ENCODE data around the gene LARP1B. TPM values are rescaled to one million over a fixed set of nuclear protein-coding genes. Genes with fewer than 3 reads are reported as not detected.
A peak's percentile ranks its signal among the peaks of the same experiment; 100 is the strongest.
"Not testable (repeated sequence)": the region's sequence is repeated elsewhere in the genome, so short reads cannot be mapped to it uniquely, and the experiment has no call there.

The LARP1B gene
- polyA plus RNA-seq, 3 donors: 21.0 to 25.4 (median 23.0) TPM

DNA sequence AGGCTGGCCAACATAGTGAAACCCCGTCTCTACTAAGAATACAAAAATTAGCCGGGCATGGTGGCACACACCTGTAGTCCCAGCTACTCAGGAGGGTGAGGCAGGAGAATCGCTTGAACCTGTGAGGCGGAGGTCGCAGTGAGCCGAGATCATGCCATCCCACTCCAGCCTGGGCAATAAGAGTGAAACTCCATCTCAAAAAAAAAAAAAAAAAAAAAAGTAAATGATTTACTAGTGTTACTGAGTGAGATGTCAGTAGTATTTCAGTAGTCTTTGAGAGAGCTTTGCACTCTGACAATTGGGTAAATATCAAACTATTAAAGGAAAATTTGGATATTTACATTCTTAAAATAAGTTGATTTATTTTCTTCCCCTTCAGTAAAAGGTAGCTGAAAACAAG is 34.2 kb downstream of the LARP1B start:
- DNase-seq (ENCODE audit: extremely low read depth in 1 of 11, low read depth in 9 of 11, low spot score in 4 of 11): not testable (repeated sequence)

DNA sequence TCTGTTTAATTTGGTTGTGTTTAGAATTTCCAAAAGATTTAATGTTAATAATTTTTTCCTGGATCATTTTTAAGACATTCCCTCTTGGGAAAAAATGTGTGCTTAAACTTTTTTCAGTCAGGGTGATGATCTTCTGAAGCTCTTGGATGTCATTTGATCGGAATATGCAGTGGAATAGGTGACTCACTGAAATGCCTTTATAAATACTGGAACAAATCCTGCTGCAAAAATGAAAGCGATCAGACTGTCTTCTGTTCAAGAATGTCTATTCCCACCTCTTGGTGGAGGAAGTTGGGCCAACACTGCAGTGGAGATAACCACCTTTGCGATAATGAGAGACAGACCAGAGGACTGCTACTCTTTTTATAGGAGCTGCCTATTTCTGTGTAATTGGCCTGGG is 46.7 kb downstream of the LARP1B start:
- DNase-seq (ENCODE audit: extremely low read depth in 1 of 11, low read depth in 9 of 11, low spot score in 4 of 11): no peak

DNA sequence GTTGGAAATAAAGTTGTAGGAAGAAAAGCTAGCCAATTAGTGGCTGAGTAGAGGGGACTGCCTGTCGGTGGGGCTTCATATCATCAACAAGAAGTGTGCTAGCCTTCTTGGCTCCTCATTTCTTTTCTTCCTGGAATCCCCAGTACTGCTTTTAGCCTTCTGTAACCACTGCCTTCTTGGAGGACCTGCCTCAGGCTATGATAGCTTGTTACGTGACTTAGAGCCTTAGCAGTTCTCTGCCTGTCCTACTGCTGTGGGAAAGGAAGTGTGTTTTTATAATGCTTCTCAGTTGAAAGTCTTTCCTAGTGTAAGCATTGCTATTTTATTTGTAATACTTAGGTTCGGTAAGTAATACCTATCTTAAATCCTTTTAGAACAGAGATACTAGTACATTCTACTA is 61.9 kb downstream of the LARP1B start:
- DNase-seq (ENCODE audit: extremely low read depth in 1 of 11, low read depth in 9 of 11, low spot score in 4 of 11): no peak

DNA sequence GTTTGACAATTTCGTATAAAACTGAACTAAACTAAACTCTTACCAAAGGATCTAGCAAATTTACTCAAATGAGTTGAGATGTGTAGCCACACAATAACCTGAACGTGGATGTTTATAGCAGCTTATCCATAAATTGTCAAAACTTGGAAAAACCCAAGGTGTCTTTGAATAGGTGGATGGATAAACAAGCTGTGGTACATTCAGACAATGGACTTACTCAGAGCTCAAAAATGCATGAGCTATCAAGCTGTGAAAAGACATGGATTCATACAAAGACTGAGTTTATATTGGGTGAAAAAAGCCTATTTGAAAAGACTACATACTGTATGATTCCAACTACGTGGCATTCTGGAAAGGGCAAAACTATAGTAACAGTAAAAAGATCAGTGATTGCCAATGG is 69.5 kb downstream of the LARP1B start:
- DNase-seq (ENCODE audit: extremely low read depth in 1 of 11, low read depth in 9 of 11, low spot score in 4 of 11): no peak

DNA sequence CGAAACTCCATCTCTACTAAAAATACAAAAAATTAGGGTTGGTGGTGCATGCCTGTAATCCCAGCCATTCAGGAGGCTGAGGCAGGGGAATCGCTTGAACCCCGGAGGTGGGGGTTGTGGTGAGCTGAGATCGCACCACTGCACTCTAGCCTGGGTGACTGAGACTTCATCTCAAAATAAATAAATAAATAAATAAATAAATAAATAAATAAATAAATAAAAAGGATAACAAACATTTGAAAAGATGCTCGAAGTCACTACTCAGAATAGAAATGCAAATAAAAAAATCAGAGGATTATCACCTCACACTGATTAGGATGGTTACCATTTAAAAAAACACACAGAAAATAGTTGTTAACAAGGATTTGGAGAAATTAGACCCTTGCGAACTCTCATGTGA is 73.8 kb downstream of the LARP1B start:
- no peak for DNase-seq (ENCODE audit: extremely low read depth in 1 of 11, low read depth in 9 of 11, low spot score in 4 of 11)

DNA sequence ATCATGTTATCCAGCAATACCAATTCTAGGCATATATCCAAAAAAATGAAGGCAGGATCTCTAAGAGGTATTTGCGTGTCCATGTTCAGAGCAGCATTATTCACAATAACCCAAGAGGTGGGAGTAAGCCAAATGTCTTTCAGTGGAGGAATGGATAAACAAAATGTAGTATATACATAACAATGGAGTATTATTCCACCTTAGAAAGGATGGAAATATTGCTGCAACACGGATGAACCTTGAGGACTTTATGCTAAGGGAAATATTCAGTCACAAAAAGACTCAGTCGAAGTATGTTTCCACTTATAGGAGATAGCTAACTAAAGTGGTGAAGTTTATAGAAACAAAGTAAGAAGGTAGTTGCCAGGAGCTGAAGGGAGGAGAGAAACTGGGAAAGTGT is 74.3 kb downstream of the LARP1B start:
- no peak for DNase-seq (ENCODE audit: extremely low read depth in 1 of 11, low read depth in 9 of 11, low spot score in 4 of 11)

DNA sequence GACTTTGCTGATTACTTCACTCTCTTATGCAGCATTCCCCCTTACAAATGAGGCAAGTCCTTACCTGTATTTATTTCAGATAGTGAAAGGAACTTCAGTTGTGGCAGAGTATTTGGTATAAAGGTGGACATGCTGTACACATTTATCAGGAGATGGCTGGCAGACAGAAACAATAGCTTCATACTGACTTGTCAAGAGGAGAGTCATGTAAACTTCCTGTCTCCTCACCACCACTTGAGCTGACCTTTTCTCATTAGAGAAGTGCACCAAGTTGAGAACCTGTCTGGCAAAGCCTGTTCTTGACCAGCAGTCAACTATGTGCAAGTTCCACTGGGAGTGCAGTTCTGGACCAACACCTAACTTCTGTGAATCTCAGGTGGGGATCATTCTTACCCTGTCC is 80.8 kb downstream of the LARP1B start:
- DNase-seq (ENCODE audit: extremely low read depth in 1 of 11, low read depth in 9 of 11, low spot score in 4 of 11): no peak

DNA sequence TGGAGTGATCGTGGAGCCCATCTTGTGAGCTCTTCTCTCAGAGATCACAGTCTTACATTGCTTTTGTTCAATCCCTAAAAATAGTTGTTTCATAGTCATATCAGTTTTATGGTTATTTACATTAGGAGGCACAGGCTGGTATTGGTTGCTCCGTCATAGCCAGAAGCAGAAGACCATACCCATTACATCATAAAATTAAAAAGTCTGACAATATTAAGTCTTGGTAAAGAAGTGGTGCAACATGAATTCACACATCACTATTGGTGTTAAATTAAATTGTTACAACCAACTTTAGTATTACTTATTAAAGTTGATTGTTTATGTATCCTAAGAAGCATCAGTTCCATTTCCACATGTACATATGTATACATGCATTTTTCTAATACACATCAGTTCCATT is 84.6 kb downstream of the LARP1B start:
- no peak for DNase-seq (ENCODE audit: extremely low read depth in 1 of 11, low read depth in 9 of 11, low spot score in 4 of 11)

DNA sequence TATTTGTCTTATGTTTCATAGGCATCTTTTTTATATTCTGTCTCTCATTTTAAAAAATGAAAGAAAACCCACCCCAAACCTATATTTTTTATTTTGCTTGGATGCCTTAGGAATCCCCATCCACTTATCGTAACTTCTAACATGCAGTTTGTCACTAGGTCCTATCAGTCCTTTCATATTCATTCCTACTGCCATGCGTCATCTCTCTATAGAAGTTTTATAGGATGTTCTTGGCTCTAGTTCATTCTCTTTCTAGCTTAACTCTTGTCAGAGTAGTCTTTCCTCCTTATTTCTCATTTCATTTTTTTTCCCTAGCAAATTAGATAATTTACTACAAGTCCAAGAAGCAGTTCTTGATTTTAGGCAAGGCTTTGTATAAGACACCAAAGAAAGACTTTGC is 92.7 kb downstream of the LARP1B start:
- DNase-seq (ENCODE audit: extremely low read depth in 1 of 11, low read depth in 9 of 11, low spot score in 4 of 11): peak in 4 of 11 donors; percentile 3 to 11 (median 4)

DNA sequence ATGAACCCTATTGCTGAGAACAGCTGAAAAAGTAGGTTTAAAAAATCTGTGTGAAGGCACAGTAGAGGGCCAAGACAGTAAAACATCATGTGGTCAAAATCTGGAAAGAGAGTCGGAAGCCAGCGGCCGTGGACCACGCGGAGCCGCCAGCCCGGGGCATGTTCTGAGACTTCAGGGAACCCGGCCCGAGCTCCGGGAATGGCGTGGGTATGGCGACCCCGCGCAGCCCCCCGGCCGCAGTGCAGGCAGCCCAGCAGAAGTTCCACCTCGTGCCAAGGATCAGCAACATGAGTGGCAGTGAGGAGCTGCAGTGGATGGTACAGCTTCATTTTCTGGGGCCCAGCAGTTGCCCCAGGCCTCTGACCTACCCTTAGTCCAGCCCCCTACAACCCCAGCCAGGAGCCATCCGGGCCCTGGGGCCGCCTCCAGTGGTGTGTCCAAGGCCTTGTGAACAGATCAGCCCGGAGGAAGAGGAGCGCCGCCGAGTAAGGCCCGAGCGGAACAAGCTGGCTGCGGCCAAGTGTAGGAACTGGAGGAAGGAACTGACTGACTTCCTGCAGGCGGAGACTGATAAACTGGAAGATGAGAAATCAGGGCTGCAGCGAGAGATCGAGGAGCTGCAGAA is 94.2 kb downstream of the LARP1B start:
- DNase-seq (ENCODE audit: extremely low read depth in 1 of 11, low read depth in 9 of 11, low spot score in 4 of 11): no peak

DNA sequence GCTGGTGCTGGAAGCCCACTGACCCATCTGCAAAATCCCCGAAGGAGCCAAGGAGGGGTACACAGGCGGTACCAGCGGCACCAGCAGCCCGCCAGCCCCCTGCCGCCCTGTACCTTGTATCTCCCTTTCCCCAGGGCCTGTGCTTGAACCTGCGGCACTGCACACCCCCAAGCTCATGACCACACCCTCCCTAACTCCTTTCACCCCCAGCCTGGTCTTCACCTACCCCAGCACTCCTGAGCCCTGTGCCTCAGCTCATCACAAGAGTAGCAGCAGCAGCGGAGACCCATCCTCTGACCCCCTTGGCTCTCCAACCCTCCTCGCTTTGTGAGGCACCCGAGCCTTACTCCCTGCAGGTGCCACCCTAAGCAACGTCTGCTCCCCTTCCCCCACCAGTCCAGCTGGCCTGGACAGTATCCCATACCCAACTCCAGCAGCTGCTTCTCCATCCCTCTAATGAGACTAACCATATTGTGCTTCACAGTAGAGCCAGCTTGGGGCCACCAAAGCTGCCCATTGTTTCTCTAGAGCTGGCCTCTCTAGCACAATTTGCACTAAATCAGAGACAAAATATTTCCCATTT is 94.9 kb downstream of the LARP1B start:
- no peak for DNase-seq (ENCODE audit: extremely low read depth in 1 of 11, low read depth in 9 of 11, low spot score in 4 of 11)

DNA sequence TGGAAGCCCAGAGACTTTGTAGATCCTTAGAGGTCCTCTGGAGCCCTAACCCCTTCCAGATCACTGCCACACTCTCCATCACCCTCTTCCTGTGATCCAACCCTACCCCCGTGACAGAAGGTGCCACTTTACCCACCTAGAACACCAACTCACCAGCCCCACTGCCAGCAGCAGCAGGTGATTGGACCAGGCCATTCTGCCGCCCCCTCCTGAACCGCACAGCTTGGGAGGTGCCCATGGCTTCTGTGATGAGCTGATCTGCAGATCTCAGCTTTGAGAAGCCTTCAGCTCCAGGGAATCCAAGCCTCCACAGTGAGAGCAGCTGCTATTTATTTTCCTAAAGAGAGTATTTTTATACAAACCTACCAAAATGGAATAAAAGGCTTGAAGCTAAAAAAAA is 95.4 kb downstream of the LARP1B start:
- not testable (repeated sequence) for DNase-seq (ENCODE audit: extremely low read depth in 1 of 11, low read depth in 9 of 11, low spot score in 4 of 11)

DNA sequence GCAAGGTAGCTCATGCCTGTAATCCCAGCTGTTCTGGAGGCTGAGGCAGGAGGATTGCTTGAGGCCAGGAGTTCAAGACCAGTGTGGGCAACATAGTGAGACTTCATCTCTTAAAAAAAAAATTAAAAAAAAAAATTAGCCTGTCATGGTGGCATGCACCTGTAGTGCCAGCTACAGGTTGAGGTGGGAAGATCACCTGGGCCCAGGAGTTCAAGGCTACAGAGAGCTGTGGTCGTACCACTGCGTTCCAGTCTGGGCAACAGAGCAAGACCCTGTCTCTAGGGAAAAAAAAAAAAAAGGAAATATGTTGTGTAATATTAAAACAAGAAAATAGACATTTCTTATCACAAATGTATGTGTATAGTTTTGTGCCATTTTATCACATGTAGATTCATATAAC is 97.8 kb downstream of the LARP1B start:
- no peak for DNase-seq (ENCODE audit: extremely low read depth in 1 of 11, low read depth in 9 of 11, low spot score in 4 of 11)

DNA sequence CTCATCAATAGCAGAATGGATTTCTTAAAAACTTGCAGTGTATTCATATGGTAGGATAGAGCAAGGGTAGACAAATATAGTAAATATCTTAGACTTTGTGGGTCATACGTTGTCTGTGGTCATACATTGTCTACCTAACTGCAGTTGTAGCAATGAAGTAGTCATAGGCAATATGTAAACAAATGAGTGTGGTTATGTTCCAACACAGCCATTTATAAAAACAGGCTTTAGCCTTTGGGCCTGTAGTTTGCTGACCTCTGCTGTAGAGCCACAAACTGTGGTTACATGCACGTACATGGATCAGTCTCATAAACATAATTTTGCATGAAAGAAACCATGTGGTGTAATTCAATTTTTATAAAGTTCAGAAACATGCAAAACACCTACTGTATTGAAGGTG is 98.9 kb downstream of the LARP1B start:
- no peak for DNase-seq (ENCODE audit: extremely low read depth in 1 of 11, low read depth in 9 of 11, low spot score in 4 of 11)

DNA sequence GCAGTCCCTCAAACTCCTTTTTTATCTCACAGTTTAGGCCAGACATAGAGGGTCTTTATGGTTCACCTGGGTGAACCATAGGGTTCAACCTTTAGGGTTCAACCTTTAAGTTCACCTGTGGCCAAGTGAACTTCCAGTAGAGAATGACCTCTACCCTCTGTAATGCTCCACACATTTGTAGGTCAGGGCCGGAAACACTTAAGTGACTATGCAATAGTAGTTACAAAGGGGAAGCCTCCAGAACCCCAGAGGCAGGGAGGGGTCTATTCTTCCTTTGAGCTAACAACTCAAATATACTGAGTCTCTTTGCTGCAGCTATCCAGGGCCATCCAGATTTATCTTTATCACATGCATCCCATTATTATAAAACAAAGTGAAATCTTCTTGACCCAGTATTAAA is 100.0 kb downstream of the LARP1B start:
- DNase-seq (ENCODE audit: extremely low read depth in 1 of 11, low read depth in 9 of 11, low spot score in 4 of 11): no peak

DNA sequence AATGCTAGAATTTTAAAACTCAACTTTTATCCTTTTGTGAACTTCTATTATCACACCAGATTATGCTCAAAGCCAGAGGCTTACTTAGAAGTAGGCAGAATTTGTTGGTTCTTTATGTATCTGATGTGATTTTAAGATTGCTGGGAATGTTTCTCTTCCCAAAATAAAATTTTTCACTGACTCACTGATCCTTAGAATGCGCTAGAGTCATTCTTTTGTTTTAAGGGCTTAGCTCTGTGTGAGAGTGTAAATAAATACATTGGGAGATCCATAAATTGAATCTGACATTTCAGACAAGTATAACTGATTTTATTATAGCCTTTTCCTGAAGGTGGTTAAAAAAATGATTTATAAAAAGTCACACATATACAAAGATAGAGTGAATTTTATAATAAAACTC is 101.3 kb downstream of the LARP1B start:
- DNase-seq (ENCODE audit: extremely low read depth in 1 of 11, low read depth in 9 of 11, low spot score in 4 of 11): no peak

DNA sequence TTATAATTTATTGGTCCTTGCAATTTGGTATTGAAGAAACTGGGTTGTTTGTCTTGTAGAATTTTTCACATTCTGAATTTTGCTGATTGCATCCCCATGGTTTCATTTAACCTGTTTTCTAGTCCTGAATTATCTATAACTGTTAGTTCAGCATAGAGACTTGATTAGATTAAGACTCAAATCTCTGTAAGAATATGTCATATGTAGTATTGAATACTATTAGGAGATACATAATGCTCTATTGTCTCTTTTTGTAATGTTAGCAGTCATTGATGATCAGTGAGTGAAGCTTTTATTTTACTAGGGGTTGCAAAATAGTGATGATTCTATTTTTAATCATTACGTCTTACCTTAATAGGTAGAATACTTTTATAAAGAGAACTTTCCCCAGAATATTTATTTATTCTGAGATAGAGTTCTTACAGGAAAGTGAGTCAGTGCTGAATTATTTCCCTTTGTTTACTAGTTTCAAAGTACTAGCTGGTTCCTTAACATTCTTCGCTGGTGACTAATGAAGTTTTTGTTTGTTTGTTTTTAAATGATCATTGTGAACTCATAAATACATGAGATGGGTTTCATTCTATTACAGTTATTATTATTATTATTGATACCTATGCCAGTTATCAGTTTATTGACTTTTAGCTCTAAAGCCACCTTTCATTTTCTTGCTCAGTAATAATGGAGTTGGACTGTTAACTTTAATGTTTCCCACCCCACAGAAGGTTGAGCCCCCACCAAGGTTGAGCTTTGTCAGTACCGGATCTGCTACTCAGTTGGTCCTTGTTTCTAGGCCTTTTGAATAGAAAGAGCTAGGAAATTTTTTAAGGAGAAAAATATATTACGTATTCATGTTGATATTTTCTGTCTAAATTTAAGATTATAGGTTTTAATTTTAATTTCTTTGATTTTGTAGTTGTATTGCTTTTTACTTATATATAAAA is 102.3 kb downstream of the LARP1B start:
- DNase-seq (ENCODE audit: extremely low read depth in 1 of 11, low read depth in 9 of 11, low spot score in 4 of 11): no peak

DNA sequence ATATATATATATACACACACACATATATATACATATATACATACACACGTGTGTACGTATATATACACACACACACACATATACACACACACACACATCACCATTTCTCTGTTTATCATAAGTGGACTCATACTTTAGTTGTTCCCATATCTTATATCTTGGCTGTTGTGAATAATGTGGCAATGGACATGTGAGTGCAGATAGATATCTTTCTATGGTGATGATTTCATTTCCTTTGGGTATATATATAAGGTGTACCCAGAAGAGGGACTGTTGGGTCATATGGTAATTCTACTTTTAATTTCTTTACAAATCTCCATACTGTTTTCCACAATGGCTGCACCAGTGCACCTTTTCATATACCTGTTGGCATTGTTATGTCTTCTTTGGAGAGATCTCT is 105.9 kb downstream of the LARP1B start:
- no peak for DNase-seq (ENCODE audit: extremely low read depth in 1 of 11, low read depth in 9 of 11, low spot score in 4 of 11)

DNA sequence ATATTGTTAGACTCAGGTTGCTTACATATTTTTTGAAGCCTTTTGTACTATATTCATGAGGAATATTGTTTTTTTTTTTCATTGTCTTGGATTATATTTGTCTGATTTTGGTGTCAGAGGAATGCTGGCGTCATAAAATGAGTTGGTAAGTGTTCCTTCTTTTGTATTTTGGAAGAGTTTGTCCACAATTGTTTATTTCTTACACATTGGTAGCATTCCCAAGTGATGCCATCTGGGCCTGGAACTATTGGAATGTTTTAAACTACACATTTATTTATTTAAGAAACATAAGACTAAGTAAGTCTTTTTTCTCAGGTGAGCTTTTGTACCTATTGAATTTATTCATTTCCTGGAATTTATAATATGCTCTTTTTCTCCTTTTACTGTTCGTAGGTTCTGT is 107.6 kb downstream of the LARP1B start:
- no peak for DNase-seq (ENCODE audit: extremely low read depth in 1 of 11, low read depth in 9 of 11, low spot score in 4 of 11)

DNA sequence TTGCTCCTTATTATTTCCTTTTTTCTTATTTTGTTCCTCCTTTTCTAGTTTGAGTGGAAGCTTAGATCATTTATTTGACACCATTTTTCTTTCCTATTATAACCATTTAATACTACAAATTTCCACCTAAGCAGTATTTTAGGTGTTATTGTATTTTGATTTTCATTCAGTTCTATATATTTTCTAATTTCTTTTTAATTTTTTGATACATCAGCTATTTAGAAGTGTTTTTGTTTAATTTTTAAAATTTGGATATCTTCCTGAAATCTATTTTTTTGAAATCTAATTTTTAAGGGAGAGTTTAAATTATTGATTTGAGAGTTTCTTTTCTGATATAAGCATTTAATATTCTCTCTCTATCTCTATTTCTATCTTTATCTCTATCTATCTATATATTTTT is 108.1 kb downstream of the LARP1B start:
- no peak for DNase-seq (ENCODE audit: extremely low read depth in 1 of 11, low read depth in 9 of 11, low spot score in 4 of 11)

Data from renal cortex interstitium (tissue), 11 donors.